HCT116 (cell line): ENCODE results near the gene ZFP92. TPM values are rescaled to one million over a fixed set of nuclear protein-coding genes. Genes with fewer than 3 reads are reported as not detected.

Source experiments
- ATAC-seq: fragments of 200-7000 bp; cut with Tn5 transposase; 2 replicates; pipeline ENCODE4 v1.9.1; 2020; ENCODE audit warnings: mild to moderate bottlenecking, moderate library complexity
- BruUV-seq: library from RNA; stranded (reverse); fragments of 400-500 nt; replicated peaks from 2 replicates; lab custom pipeline; 2021; lab: Mats Ljungman, UMichigan
- CTCF ChIA-PET: fragments of 300-600 bp; sonication (Branson Sonifier 250); formaldehyde crosslinking; loops from one replicate; lab custom pipeline; 2021; ENCODE audit warnings: antibody characterized with exemption; lab: Charles Lee
- POLR2A ChIA-PET: fragments of 300-600, 350-600 bp; sonication (Branson Sonifier 250); formaldehyde crosslinking; loops from one replicate; lab custom pipeline; 2021; ENCODE audit warnings: antibody characterized with exemption; lab: Charles Lee
- RAD21 ChIA-PET, 2 experiments: fragments of 300-600 bp; sonication (Branson Sonifier 250); formaldehyde crosslinking; loops; one replicate each; lab custom pipeline; 2023; ENCODE audit warnings: low total read pairs in 2 of 2; ENCODE audit not compliant: uncharacterized antibody in 2 of 2, unreplicated experiment in 2 of 2, low non-redundant PET in 1 of 2; lab: Charles Lee
- DNase-seq: peaks from one replicate; pipeline ENCODE4 v3.0.0-alpha.2; 2010; ENCODE audit warnings: low read depth, low spot score
- H2AFZ ChIP-seq: fragments of 200-600 bp; shearing (Covaris generic), sonication (generic); 2 replicates; pipeline ENCODE4 v1.6.1; 2017; ENCODE audit warnings: low read depth, mixed run types, mixed read lengths, antibody characterized with exemption, low read length; ENCODE audit not compliant: poor library complexity, severe bottlenecking
- H3K27ac ChIP-seq: 2 replicates; pipeline ENCODE4 v1.5.1; 2012; ENCODE audit warnings: low read depth, low read length
- H3K27me3 ChIP-seq: fragments of 200-600 bp; sonication (generic); 2 replicates; pipeline ENCODE4 v1.6.1; 2016; ENCODE audit warnings: mixed run types, low read length, mixed read lengths; ENCODE audit not compliant: insufficient read depth
- H3K36me3 ChIP-seq, 2 experiments: fragments of 200-500 bp in 1 of 2; fragments of 200-600 bp in 1 of 2; sonication (Bioruptor generic) in 1 of 2; sonication (generic) in 1 of 2; 2 replicates each; pipeline versions ENCODE4 v1.5.1 to v1.6.1; 2014 to 2016; ENCODE audit warnings: low read length in 2 of 2, inconsistent platforms in 1 of 2, mixed read lengths in 1 of 2, mixed run types in 1 of 2; ENCODE audit not compliant: insufficient read depth in 2 of 2, control insufficient read depth in 1 of 2
- H3K4me1 ChIP-seq, 2 experiments: fragments of 200-600 bp in 1 of 2; sonication (generic) in 1 of 2; 2 replicates each; pipeline versions ENCODE4 v1.5.1 to v1.6.1; 2012 to 2017; ENCODE audit warnings: low read length in 2 of 2, inconsistent platforms in 1 of 2, mild to moderate bottlenecking in 1 of 2, mixed read lengths in 1 of 2, mixed run types in 1 of 2, moderate library complexity in 1 of 2; ENCODE audit not compliant: insufficient read depth in 2 of 2, control insufficient read depth in 1 of 2
- H3K4me2 ChIP-seq: fragments of 200-600 bp; sonication (generic); 2 replicates; pipeline ENCODE4 v1.6.1; 2017; ENCODE audit warnings: mixed run types, low read length, mixed read lengths
- H3K4me3 ChIP-seq, 2 experiments: fragments of 200-600 bp in 1 of 2; sonication (generic) in 1 of 2; replicated peaks in 1 of 2; 2 replicates each; pipeline ENCODE4 v1.5.1; 2011 to 2016; ENCODE audit warnings: low read length in 2 of 2, control low read depth in 1 of 2, low read depth in 1 of 2, mild to moderate bottlenecking in 1 of 2, mixed read lengths in 1 of 2, mixed run types in 1 of 2
- H3K79me2 ChIP-seq: fragments of 200-600 bp; sonication (generic); 2 replicates; pipeline ENCODE4 v1.6.1; 2017; ENCODE audit warnings: mild to moderate bottlenecking, mixed run types, low read length, moderate library complexity, mixed read lengths; ENCODE audit not compliant: insufficient read depth
- H3K9ac ChIP-seq: fragments of 200-600 bp; sonication (generic); 2 replicates; pipeline ENCODE4 v1.6.1; 2016; ENCODE audit warnings: low read length, mixed read lengths
- H3K9me2 ChIP-seq: fragments of 200-600 bp; sonication (generic), shearing (Covaris generic); 2 replicates; pipeline ENCODE4 v1.6.1; 2017; ENCODE audit warnings: mixed run types, mild to moderate bottlenecking, moderate library complexity; ENCODE audit not compliant: insufficient read depth
- H3K9me3 ChIP-seq, 2 experiments: fragments of 200-500 bp in 1 of 2; fragments of 200-600 bp in 1 of 2; sonication (Bioruptor generic) in 1 of 2; sonication (generic) in 1 of 2; 2 replicates each; pipeline ENCODE4 v1.6.1; 2014 to 2017; ENCODE audit warnings: low read length in 2 of 2, mixed read lengths in 2 of 2, inconsistent platforms in 1 of 2, low read depth in 1 of 2, mild to moderate bottlenecking in 1 of 2, mixed run types in 1 of 2, moderate library complexity in 1 of 2; ENCODE audit not compliant: control insufficient read depth in 1 of 2, insufficient read depth in 1 of 2
- H4K20me1 ChIP-seq: fragments of 200-600 bp; sonication (generic), shearing (Covaris generic); 2 replicates; pipeline ENCODE4 v1.6.1; 2017; ENCODE audit warnings: mixed run types, mild to moderate bottlenecking, moderate library complexity; ENCODE audit not compliant: insufficient read depth
- ATF3 ChIP-seq: IDR thresholded peaks from 2 replicates; pipeline ENCODE4 v1.6.1; 2012
- CBX3 ChIP-seq: IDR thresholded peaks from 2 replicates; pipeline ENCODE4 v1.6.1; 2012; ENCODE audit warnings: low read depth
- CEBPB ChIP-seq: IDR thresholded peaks from 2 replicates; pipeline ENCODE4 v1.6.1; 2012; ENCODE audit warnings: low read depth
- CTCF ChIP-seq, 3 experiments: fragments of 200-600 bp in 1 of 3; sonication (generic) in 1 of 3; IDR thresholded peaks in 2 of 3; conservative IDR thresholded peaks in 1 of 3; 2 replicates each; pipeline ENCODE4 v1.5.1; 2012 to 2017; ENCODE audit warnings: low read depth in 2 of 3, low read length in 2 of 3, antibody characterized with exemption in 1 of 3, borderline replicate concordance in 1 of 3, control low read depth in 1 of 3, mild to moderate bottlenecking in 1 of 3, mixed read lengths in 1 of 3, mixed run types in 1 of 3, moderate library complexity in 1 of 3; ENCODE audit not compliant: insufficient read depth in 1 of 3
- EGR1 ChIP-seq: IDR thresholded peaks from 2 replicates; pipeline ENCODE4 v1.6.1; 2012; ENCODE audit warnings: low read depth
- EZH2 ChIP-seq: fragments of 200-600 bp; sonication (generic); IDR thresholded peaks from 2 replicates; pipeline ENCODE4 v1.6.1; 2017; ENCODE audit warnings: antibody characterized with exemption, mixed run types
- EZH2phosphoT487 ChIP-seq: fragments of 200-600 bp; IDR thresholded peaks from 2 replicates; pipeline ENCODE4 v1.6.1; 2018; ENCODE audit warnings: antibody characterized with exemption, borderline replicate concordance
- FOSL1 ChIP-seq: IDR thresholded peaks from 2 replicates; pipeline ENCODE4 v1.6.1; 2012; ENCODE audit warnings: low read depth
- JUND ChIP-seq: IDR thresholded peaks from 2 replicates; pipeline ENCODE4 v1.6.1; 2012
- MAX ChIP-seq: IDR thresholded peaks from 2 replicates; pipeline ENCODE4 v1.6.1; 2012
- POLR2A ChIP-seq: IDR thresholded peaks from 2 replicates; pipeline ENCODE4 v1.7.0; 2011; ENCODE audit warnings: borderline replicate concordance; ENCODE audit not compliant: insufficient read depth, insufficient read length; ENCODE audit errors: extremely low read depth
- POLR2AphosphoS5 ChIP-seq: IDR thresholded peaks from 2 replicates; pipeline ENCODE4 v1.6.1; 2011; ENCODE audit warnings: mild to moderate bottlenecking, low read depth, low read length, moderate library complexity
- RAD21 ChIP-seq: IDR thresholded peaks from 2 replicates; pipeline ENCODE4 v1.6.1; 2012; ENCODE audit warnings: low read depth, mild to moderate bottlenecking
- REST ChIP-seq: IDR thresholded peaks from 2 replicates; pipeline ENCODE4 v1.6.1; 2012; ENCODE audit warnings: low read depth
- SP1 ChIP-seq: IDR thresholded peaks from 2 replicates; pipeline ENCODE4 v1.6.1; 2012; ENCODE audit warnings: low read depth
- TCF7L2 ChIP-seq: IDR thresholded peaks from 2 replicates; pipeline ENCODE4 v1.7.0; 2011; ENCODE audit warnings: borderline replicate concordance, inconsistent platforms; ENCODE audit not compliant: insufficient read depth, insufficient read length; ENCODE audit errors: extremely low read depth
- ZBTB33 ChIP-seq: IDR thresholded peaks from 2 replicates; pipeline ENCODE4 v1.6.1; 2011; ENCODE audit warnings: mild to moderate bottlenecking, low read length, moderate library complexity; ENCODE audit not compliant: insufficient replicate concordance; ENCODE audit errors: extremely low read depth
- ZFX ChIP-seq: fragments of 450-650 bp; IDR thresholded peaks from 2 replicates; pipeline ENCODE4 v1.6.1; 2017
- ZNF274 ChIP-seq: fragments of 200-500 bp; sonication (Bioruptor generic); IDR thresholded peaks from 2 replicates; pipeline ENCODE4 v1.6.1; 2014; ENCODE audit warnings: mild to moderate bottlenecking, low read depth, low read length, inconsistent platforms
- intact Hi-C: fragments of 100-400 bp; cut with micrococcal nuclease; formaldehyde crosslinking; loops from 2 replicates; pipeline ENCODE4 v1.10.0; 2022
- total RNA-seq: library from RNA; stranded (reverse); gene quantifications from one replicate; pipeline ENCODE4 v1.2.1, GENCODE V29; 2021; ENCODE audit not compliant: unreplicated experiment

The ZFP92 gene
- total RNA-seq, 1 experiment from 2014 or later = not detected

GRCh38 chrX:153394612-153395011, 16.7 kb upstream of the ZFP92 start:
- DNase-seq = no peak
- Histone ChIP-seq H4K20me1 (no peaks in the 10 kb centered on the region), H3K9me3 (no peaks in the 10 kb centered on the region), H2AFZ (no peak overlapping the region), H3K27ac (no peak overlapping the region), H3K9me2 (no peaks in the 10 kb centered on the region), H3K27me3 (no peaks in the 10 kb centered on the region)
- RAD21 ChIA-PET = no interaction called here
- no TSS peak for BruUV-seq
- TF ChIP-seq REST (no peak), ZFX (no peak), FOSL1 (no peak), ATF3 (no peak), TCF7L2 (no peak), EZH2phosphoT487 (no peak), MAX (no peak), JUND (no peak), CTCF (IDR thresholded peaks at IDR 0.05 in 2 of 3, conservative IDR thresholded peaks at IDR 0.05 in 1 of 3; ENCODE audit: borderline replicate concordance in 1 of 3, insufficient read depth in 1 of 3, low read depth in 2 of 3, low read length in 2 of 3) (no peak), POLR2A (no peak), ZBTB33 (no peak), POLR2AphosphoS5 (no peak), CBX3 (no peak), CEBPB (no peak), ZNF274 (no peak), EZH2 (no peak), RAD21 (no peak), SP1 (no peak), EGR1 (no peak)
- TF ChIP-seq, all 23 proteins: peak for 0
- ChIA-PET CTCF (no interaction called here), POLR2A (no interaction called here)
- no peak overlapping the region for H3K4me2 ChIP-seq
- no peak for ATAC-seq
- intact Hi-C loops = no loop called here
- no peak overlapping the region for H3K9ac ChIP-seq
- H3K4me3 ChIP-seq = no peak overlapping the region
- H3K79me2 ChIP-seq = no peaks in the 10 kb centered on the region
- no peaks in the 10 kb centered on the region for H3K36me3 ChIP-seq
- H3K4me1 ChIP-seq = no peaks in the 10 kb centered on the region
